ENCODE measurements around the gene GRK3.

Gene GRK3

GRCh38 chr22:25698978-25699377 is 134.5 kb downstream of the GRK3 start:
- DNase-seq (ENCODE audit: low read depth): no peak
- no peak overlapping the region for H3K4me3 ChIP-seq (ENCODE audit: low read depth, low read length)
- no peak for TF ChIP-seq POLR2A (IDR thresholded peaks at IDR 0.05; ENCODE audit: extremely low read depth, insufficient read length)
- TF ChIP-seq, protein P1, sequence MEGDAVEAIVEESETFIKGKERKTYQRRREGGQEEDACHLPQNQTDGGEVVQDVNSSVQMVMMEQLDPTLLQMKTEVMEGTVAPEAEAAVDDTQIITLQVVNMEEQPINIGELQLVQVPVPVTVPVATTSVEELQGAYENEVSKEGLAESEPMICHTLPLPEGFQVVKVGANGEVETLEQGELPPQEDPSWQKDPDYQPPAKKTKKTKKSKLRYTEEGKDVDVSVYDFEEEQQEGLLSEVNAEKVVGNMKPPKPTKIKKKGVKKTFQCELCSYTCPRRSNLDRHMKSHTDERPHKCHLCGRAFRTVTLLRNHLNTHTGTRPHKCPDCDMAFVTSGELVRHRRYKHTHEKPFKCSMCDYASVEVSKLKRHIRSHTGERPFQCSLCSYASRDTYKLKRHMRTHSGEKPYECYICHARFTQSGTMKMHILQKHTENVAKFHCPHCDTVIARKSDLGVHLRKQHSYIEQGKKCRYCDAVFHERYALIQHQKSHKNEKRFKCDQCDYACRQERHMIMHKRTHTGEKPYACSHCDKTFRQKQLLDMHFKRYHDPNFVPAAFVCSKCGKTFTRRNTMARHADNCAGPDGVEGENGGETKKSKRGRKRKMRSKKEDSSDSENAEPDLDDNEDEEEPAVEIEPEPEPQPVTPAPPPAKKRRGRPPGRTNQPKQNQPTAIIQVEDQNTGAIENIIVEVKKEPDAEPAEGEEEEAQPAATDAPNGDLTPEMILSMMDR (IDR thresholded peaks at IDR 0.05; ENCODE audit: low read depth, low read length): no peak
- TF ChIP-seq, protein P2, sequence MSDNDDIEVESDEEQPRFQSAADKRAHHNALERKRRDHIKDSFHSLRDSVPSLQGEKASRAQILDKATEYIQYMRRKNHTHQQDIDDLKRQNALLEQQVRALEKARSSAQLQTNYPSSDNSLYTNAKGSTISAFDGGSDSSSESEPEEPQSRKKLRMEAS (IDR thresholded peaks at IDR 0.05; ENCODE audit: low read depth, low read length): no peak
- no peak for TF ChIP-seq MYC (IDR thresholded peaks at IDR 0.05; ENCODE audit: low read depth, low read length)

GRCh38 chr22:25701056-25701780 is 136.7 kb downstream of the GRK3 start:
- no peak overlapping the region for H3K4me3 ChIP-seq (ENCODE audit: low read depth, low read length)
- DNase-seq (ENCODE audit: low read depth): no peak
- TF ChIP-seq POLR2A (IDR thresholded peaks at IDR 0.05; ENCODE audit: extremely low read depth, insufficient read length): no peak
- TF ChIP-seq MYC (IDR thresholded peaks at IDR 0.05; ENCODE audit: low read depth, low read length): no peak
- TF ChIP-seq, protein P1 (IDR thresholded peaks at IDR 0.05; ENCODE audit: low read depth, low read length): no peak
- TF ChIP-seq, protein P2 (IDR thresholded peaks at IDR 0.05; ENCODE audit: low read depth, low read length): no peak

DNA sequence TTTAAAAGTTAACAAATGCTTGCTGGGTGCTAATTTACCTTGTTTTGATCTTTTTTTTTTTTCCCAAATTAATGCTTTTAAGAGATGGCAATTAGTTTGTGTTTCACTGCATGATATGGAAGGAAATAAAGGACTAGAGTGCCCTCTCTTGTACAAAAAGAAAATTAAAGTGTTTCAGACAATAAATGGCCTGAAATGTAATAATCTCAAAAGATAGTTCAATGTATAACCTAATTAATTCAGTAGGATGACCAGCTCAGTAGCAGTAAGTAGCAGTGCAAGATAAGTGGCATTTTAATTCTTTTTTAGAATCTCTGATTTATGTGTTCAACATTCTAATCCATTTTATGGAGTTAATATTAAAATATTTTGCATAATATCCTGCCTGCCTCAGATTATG is 137.6 kb downstream of the GRK3 start:
- H3K4me3 ChIP-seq (ENCODE audit: low read depth, low read length): no peak overlapping the region
- TF ChIP-seq POLR2A (IDR thresholded peaks at IDR 0.05; ENCODE audit: extremely low read depth, insufficient read length): no peak
- TF ChIP-seq, protein P1 (IDR thresholded peaks at IDR 0.05; ENCODE audit: low read depth, low read length): no peak
- TF ChIP-seq, protein P2 (IDR thresholded peaks at IDR 0.05; ENCODE audit: low read depth, low read length): no peak
- no peak for TF ChIP-seq MYC (IDR thresholded peaks at IDR 0.05; ENCODE audit: low read depth, low read length)
- peak; percentile 31 for DNase-seq (ENCODE audit: low read depth)

GRCh38 chr22:25702571-25703167 is 138.2 kb downstream of the GRK3 start:
- TF ChIP-seq, protein P2 (IDR thresholded peaks at IDR 0.05; ENCODE audit: low read depth, low read length): no peak
- no peak for TF ChIP-seq MYC (IDR thresholded peaks at IDR 0.05; ENCODE audit: low read depth, low read length)
- TF ChIP-seq, protein P1 (IDR thresholded peaks at IDR 0.05; ENCODE audit: low read depth, low read length): no peak
- no peak for TF ChIP-seq POLR2A (IDR thresholded peaks at IDR 0.05; ENCODE audit: extremely low read depth, insufficient read length)
- no peak overlapping the region for H3K4me3 ChIP-seq (ENCODE audit: low read depth, low read length)

DNA sequence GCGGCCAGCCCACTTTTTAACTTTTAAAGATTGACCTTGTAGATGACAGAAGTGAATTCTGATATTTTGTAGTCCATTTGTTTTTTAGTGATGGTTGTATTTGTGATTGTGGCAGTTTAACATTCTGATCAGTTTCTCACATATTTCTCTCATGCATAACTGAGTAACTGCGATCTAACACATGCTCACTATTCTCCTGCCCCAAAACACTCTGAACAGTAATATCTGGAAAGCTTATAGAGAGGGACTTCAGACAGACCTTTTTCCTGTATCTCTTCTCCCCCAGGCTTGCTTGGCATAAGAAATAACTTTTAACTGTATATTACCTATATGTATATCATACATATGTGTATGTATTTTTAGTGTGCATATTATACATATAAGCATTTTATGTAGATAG is 140.2 kb downstream of the GRK3 start:
- TF ChIP-seq, protein P1 (IDR thresholded peaks at IDR 0.05; ENCODE audit: low read depth, low read length): no peak
- TF ChIP-seq, protein P2 (IDR thresholded peaks at IDR 0.05; ENCODE audit: low read depth, low read length): no peak
- no peak for TF ChIP-seq POLR2A (IDR thresholded peaks at IDR 0.05; ENCODE audit: extremely low read depth, insufficient read length)
- no peak for TF ChIP-seq MYC (IDR thresholded peaks at IDR 0.05; ENCODE audit: low read depth, low read length)
- no peak for DNase-seq (ENCODE audit: low read depth)
- H3K4me3 ChIP-seq (ENCODE audit: low read depth, low read length): no peak overlapping the region

More at GRCh38 chr22:25702571-25703167, 138.2 kb downstream of the GRK3 start:
- DNase-seq (ENCODE audit: low read depth): no peak
